BJ (cell line): ENCODE measurements around the gene AHNAK2. TPM values are rescaled to one million over a fixed set of nuclear protein-coding genes. Genes with fewer than 3 reads are reported as not detected.
A peak's percentile ranks its signal among the peaks of the same experiment; 100 is the strongest.
"Not testable (repeated sequence)": the region's sequence is repeated elsewhere in the genome, so short reads cannot be mapped to it uniquely, and the experiment has no call there.

Source experiments
- CTCF ChIA-PET: fragments of 350-600 bp; formaldehyde crosslinking; extraction: SDS; loops from one replicate; lab custom pipeline; 2021; ENCODE audit warnings: antibody characterized with exemption, inconsistent platforms; lab: Yijun Ruan, JAX
- POLR2A ChIA-PET: fragments of 300-600 bp; sonication (Branson Sonifier 250); formaldehyde crosslinking; extraction: SDS; loops from one replicate; lab custom pipeline; 2021; ENCODE audit warnings: antibody characterized with exemption; lab: Charles Lee
- DNase-seq: peaks from one replicate; pipeline ENCODE4 v3.0.0-alpha.2; 2011; ENCODE audit warnings: low read depth
- H3K27me3 ChIP-seq: 2 replicates; pipeline ENCODE4 v1.6.0; 2011; ENCODE audit warnings: low read length; ENCODE audit not compliant: control insufficient read depth, insufficient read depth
- H3K36me3 ChIP-seq: 2 replicates; pipeline ENCODE4 v1.5.1; 2011; ENCODE audit warnings: low read length; ENCODE audit not compliant: control insufficient read depth, insufficient read depth
- H3K4me3 ChIP-seq: 2 replicates; pipeline ENCODE4 v1.5.1; 2011; ENCODE audit warnings: low read depth, mild to moderate bottlenecking, control low read depth, low read length
- CTCF ChIP-seq: IDR thresholded peaks from 2 replicates; pipeline ENCODE4 v1.5.1; 2011; ENCODE audit warnings: low read depth, mild to moderate bottlenecking, control low read depth, inconsistent platforms, low read length, moderate library complexity; ENCODE audit not compliant: insufficient read depth
- polyA minus RNA-seq: library from RNA; depleted of rRNA, polyadenylated mRNA; stranded (reverse); fragments of >200 nt; gene quantifications from 2 replicates; pipeline ENCODE4 v1.2.3, GENCODE V29; 2011; rRNA and poly(A)+ RNA removed
- polyA plus RNA-seq: library from polyadenylated mRNA; depleted of rRNA; stranded (reverse); fragments of >200 nt; gene quantifications from 2 replicates; pipeline ENCODE4 v1.2.3, GENCODE V29; 2011; rRNA removed

The AHNAK2 gene
- 6.5 and 6.6 TPM in 2 replicates for polyA plus RNA-seq
- polyA minus RNA-seq: 21.9 and 25.9 TPM in 2 replicates

GRCh38 chr14:104977681-104978653, at the start of gene AHNAK2:
AHNAK2 (minus strand) TSS chr14:104978374; CDS start chr14:104978237, 137 bp downstream.
- Histone ChIP-seq H3K27me3 (no peaks in the 10 kb centered on the region), H3K36me3 (no peaks in the 10 kb centered on the region), H3K4me3 (peak within 1 kb of the TSS; percentile 42)
- no peak for TF ChIP-seq CTCF
- CTCF ChIA-PET: interaction anchor here (1.0 to 2.1 kb wide), 3 partner anchors 47 to 67 kb away, joined by 3 to 17 read pairs (median 3); no protein-coding TSS in a partner anchor
- POLR2A ChIA-PET: no interaction called here
- no peak for DNase-seq

- DNase-seq, H3K4me3 ChIP-seq, POLR2A ChIA-PET, H3K27me3 ChIP-seq, H3K36me3 ChIP-seq: not testable (repeated sequence)
- CTCF ChIA-PET: interaction anchor here (1.0 to 2.5 kb wide), 4 partner anchors 8 to 201 kb away, joined by 4 to 9 read pairs (median 5); no protein-coding TSS in a partner anchor
These were observed 49.5 kb upstream of the AHNAK2 start for GRCh38 chr14:105027718-105028117.

- H3K36me3 ChIP-seq: no peaks in the 10 kb centered on the region
- no peak for DNase-seq
- ChIA-PET CTCF (interaction anchor here (1.0 to 2.5 kb wide), 3 partner anchors 19 to 200 kb away, joined by 4 to 9 read pairs (median 6); no protein-coding TSS in a partner anchor), POLR2A (no interaction called here)
- H3K4me3 ChIP-seq: no peak overlapping the region
- no peaks in the 10 kb centered on the region for H3K27me3 ChIP-seq
- no peak for TF ChIP-seq CTCF
These were observed 48.8 kb upstream of the AHNAK2 start for GRCh38 chr14:105026802-105027563.

- ChIA-PET CTCF (interaction anchor here (1.6 kb wide), 1 partner anchor 19 kb away, joined by 3 read pairs; no protein-coding TSS in a partner anchor), POLR2A (no interaction called here)
- no peak overlapping the region for H3K4me3 ChIP-seq
These were observed 48.0 kb upstream of the AHNAK2 start for GRCh38 chr14:105026033-105026785.

More at GRCh38 chr14:105026033-105026785, 48.0 kb upstream of the AHNAK2 start:
- no peak for TF ChIP-seq CTCF
- DNase-seq: no peak
- Histone ChIP-seq H3K27me3 (no peaks in the 10 kb centered on the region), H3K36me3 (no peaks in the 10 kb centered on the region)
